NK-92 treated with Interleukin-12 subunit alpha and Interleukin-12 subunit beta, amount 100 ng/mL, for 24 hours (cell line): ENCODE results near the gene ANKRD24.
"Not testable (repeated sequence)": the region's sequence is repeated elsewhere in the genome, so short reads cannot be mapped to it uniquely, and the experiment has no call there.

Experiments used
- DNase-seq: peaks from one replicate; lab custom pipeline; 2025; lab: John Stamatoyannopoulos, UW

ANKRD24 gene

DNA sequence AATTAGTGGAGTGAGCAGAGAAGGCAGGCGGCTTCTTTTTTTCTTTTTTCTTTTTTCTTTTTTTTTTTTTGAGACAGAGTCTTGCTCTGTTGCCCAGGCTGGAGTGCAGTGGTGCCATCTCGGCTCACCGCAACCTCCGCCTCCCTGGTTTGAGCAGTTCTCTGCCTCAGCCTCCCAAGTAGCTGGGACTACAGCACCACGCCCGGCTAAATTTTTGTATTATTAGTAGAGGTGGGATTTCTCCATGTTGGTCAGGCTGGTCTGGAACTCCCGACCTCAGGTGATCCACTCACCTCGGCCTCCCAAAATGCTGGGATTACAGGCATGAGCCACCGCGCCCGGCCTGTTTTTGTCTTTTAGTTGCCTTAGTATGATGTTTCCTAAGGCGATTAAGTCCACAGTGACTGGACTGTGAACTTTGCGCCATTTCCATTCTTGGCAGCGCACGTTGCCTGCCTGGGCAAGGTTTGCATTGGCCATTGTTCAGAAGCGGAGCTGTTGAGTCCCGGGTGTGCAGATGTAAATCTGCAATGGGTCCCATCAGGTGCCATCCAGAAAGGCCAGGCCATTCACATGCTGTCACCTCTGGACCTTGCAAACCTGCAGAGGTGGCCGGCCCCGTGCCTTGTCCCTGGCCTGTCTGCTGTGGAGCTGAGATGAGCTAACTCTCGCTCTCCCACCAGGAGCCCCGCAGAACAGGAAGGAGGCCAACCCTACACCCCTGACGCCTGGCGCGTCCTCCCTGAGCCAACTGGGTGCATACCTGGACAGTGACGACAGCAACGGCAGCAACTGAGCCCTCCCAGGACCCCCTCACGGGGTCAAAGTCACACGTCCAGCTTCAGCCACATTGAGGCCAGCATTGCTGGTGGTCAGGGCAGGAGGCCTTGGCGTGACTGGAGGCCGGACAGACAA lies 85.7 kb downstream of the ANKRD24 start:
- no peak for DNase-seq

DNA sequence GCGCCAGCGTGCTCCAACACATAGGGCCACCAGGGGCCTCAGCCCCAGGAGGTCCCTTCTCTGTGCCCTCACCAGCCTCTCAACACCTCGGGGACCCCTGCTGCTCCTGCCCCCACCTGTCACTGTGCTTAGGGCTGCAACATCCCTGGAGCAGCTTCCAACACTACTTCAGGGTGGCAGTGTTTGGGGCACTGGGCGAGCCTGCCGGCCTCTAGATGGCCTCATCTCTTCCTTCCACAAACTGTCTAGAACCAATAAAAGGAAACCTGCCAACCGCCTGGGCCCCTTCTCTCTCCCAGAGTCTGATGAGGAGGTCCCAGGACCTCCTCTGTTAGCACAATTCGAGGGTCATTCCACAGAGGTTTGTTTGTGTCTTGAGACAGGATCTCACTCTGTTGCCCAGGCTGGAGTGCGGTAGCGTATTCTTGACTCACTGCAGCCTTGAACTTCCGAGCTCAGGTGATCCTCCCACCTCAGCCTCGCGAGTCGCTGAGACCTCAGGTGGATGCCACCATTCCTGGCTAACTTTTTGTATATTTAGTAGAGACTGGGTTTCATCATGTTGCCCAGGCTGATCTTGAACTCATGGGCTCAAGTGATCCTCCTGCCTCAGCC lies 86.4 kb downstream of the ANKRD24 start:
- DNase-seq, result no peak

DNA sequence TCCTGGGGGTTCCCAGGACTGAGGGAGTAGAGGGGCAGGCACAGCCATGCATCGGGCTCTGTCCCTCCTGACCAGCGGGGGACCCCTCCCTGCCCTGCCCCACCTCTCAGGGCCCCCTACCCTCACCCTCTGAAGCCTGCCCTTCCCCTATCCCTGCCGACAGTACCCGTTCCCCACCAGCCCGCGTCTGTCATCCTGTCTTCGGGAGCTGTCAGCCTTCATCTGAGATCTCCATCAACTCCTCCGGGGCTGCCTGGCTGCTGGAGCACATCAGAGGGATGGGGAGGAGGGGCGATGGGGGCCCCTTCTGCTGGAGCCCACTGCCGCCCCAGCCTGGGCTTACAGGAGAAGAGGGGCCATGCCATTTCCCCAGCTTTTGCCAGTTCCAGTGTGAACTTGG lies 90.4 kb downstream of the ANKRD24 start:
- DNase-seq, result no peak

- DNase-seq, result not testable (repeated sequence)
Measured at GRCh38 chr19:4274321-4274686, 91.8 kb downstream of the ANKRD24 start.
